Stomach (tissue), 9 donors: ENCODE data around the gene MISP. TPM values are rescaled to one million over a fixed set of nuclear protein-coding genes. Genes with fewer than 3 reads are reported as not detected.

Experiments
- DNase-seq, 2 donors: peaks; one replicate each; pipeline versions ENCODE4 v3.0.0 to v3.0.0-alpha.2; 2013 to 2019
- H3K27ac ChIP-seq, 5 donors: fragments of 200-600 bp in 4 of 5; sonication (generic) in 4 of 5; one replicate each; pipeline ENCODE4 v1.5.1; 2013 to 2019; ENCODE audit warnings: mild to moderate bottlenecking in 1 of 5, moderate library complexity in 1 of 5
- H3K27me3 ChIP-seq, 3 donors: fragments of 200-600 bp; sonication (generic); one replicate each; pipeline ENCODE4 v1.5.1; 2017 to 2019; ENCODE audit warnings: mixed run types in 1 of 3
- H3K36me3 ChIP-seq, 4 donors: fragments of 200-600 bp; sonication (generic); 1 replicate in 3 of 4; 2 replicates in 1 of 4; pipeline ENCODE4 v1.5.1; 2016 to 2019
- H3K4me1 ChIP-seq, 4 donors: fragments of 200-600 bp; sonication (generic); one replicate each; pipeline ENCODE4 v1.5.1; 2016 to 2019
- H3K4me3 ChIP-seq, 4 donors: fragments of 200-600 bp; sonication (generic) in 3 of 4; one replicate each; pipeline ENCODE4 v1.5.1; 2016 to 2019; ENCODE audit warnings: mild to moderate bottlenecking in 1 of 4
- H3K9me3 ChIP-seq, 4 donors: fragments of 200-600 bp; sonication (generic); one replicate each; pipeline ENCODE4 v1.5.1; 2016 to 2019
- CTCF ChIP-seq, 7 experiments: fragments of 450-650 bp in 4 of 7; fragments of 200-600 bp in 3 of 7; sonication (generic) in 3 of 7; IDR thresholded peaks; one replicate each; pipeline ENCODE4 v1.5.1; 2016 to 2019; ENCODE audit warnings: antibody characterized with exemption in 7 of 7, control low read depth in 2 of 7, mild to moderate bottlenecking in 1 of 7
- EP300 ChIP-seq: sonication (generic); formaldehyde crosslinking; IDR thresholded peaks from one replicate; pipeline ENCODE4 v1.6.1; 2017; ENCODE audit warnings: antibody characterized with exemption
- POLR2A ChIP-seq, 4 donors: fragments of 450-650 bp; IDR thresholded peaks; one replicate each; pipeline ENCODE4 v1.6.1; 2016; ENCODE audit warnings: antibody characterized with exemption in 4 of 4, control low read depth in 2 of 4, mild to moderate bottlenecking in 1 of 4, moderate library complexity in 1 of 4
- POLR2AphosphoS5 ChIP-seq, 3 donors: sonication (generic); formaldehyde crosslinking; IDR thresholded peaks; one replicate each; pipeline ENCODE4 v1.6.1; 2016; ENCODE audit warnings: antibody characterized with exemption in 3 of 3
- WGBS, 5 donors: extraction: QIAGEN DNeasy Blood & Tissue Kit in 3 of 5; methylation state at CpG; one replicate each; pipeline versions ENCODE4 v1.1.5 to v1.1.7; 2013 to 2018; 5-methylcytosine and 5-hydroxymethylcytosine counted together
- intact Hi-C: fragments of 100-400 bp; cut with DNase I; formaldehyde crosslinking; loops from one replicate; pipeline ENCODE4 v1.15.1; 2023; ENCODE audit warnings: low total_unique reads
- polyA plus RNA-seq, 3 donors: library from polyadenylated mRNA; stranded (reverse); fragments of 200-250 nt; gene quantifications; one replicate each; pipeline ENCODE4 v1.2.3, GENCODE V29; 2013
- total RNA-seq, 5 donors: library from RNA; depleted of rRNA; stranded (reverse); fragments of >200 nt; gene quantifications; one replicate each; pipeline versions ENCODE4 v1.1.0 to v1.2.3, GENCODE V29; 2014 to 2016
- donor health status: healthy with polysubstance abuse.
- donor health status: Bipolar disorder and iron deficiency.
- donor health status: healthy.

MISP gene
- total and polyA plus RNA-seq, 8 donors, result 2.1 to 149 (median 12.7) TPM

DNA sequence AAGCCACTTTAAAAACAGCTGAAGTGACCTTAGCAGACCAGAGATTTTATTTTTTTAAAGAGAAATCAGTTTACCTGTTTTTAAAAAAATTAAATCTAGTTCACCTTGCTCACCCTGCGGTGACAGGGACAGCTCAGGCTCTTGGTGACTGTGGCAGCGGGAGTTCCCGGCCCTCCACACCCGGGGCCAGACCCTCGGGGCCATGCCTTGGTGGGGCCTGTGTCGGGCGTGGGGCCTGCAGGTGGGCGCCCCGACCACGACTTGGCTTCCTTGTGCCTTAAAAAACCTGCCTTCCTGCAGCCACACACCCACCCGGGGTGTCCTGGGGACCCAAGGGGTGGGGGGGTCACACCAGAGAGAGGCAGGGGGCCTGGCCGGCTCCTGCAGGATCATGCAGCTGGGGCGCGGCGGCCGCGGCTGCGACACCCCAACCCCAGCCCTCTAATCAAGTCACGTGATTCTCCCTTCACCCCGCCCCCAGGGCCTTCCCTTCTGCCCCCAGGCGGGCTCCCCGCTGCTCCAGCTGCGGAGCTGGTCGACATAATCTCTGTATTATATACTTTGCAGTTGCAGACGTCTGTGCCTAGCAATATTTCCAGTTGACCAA, 60.1 kb downstream of the MISP start:
- no peak overlapping the region for H3K27ac ChIP-seq

GRCh38 chr19:811506-812048, 60.7 kb downstream of the MISP start:
- Histone ChIP-seq H3K27me3 (no peaks in the 10 kb centered on the region), H3K27ac (no peak overlapping the region), H3K9me3 (no peaks in the 10 kb centered on the region), H3K4me3 (no peak overlapping the region), H3K4me1 (peaks cover 0 to 6% (median 0%) of the 10 kb centered on the region in 4 donors), H3K36me3 (peaks cover 62 to 72% (median 70%) of the 10 kb centered on the region in 4 donors)
- intact Hi-C loops, result no loop called here
- 86 to 94% (median 91%) methylated on average over 20 of the region's 20 CpGs for WGBS, 5 donors
- TF ChIP-seq POLR2AphosphoS5 (IDR thresholded peaks at IDR 0.05), result no peak
- DNase-seq, result no peak

More for the DNA sequence above, 60.1 kb downstream of the MISP start:
- 78 to 82% (median 81%) methylated on average over 16 to 25 of the region's 25 CpGs for WGBS, 5 donors
- H3K27me3 ChIP-seq, result no peaks in the 10 kb centered on the region
- no peak overlapping the region for H3K4me3 ChIP-seq
- no peaks in the 10 kb centered on the region for H3K9me3 ChIP-seq
- no peak for DNase-seq
- TF ChIP-seq POLR2AphosphoS5 (IDR thresholded peaks at IDR 0.05) (no peak), POLR2A (IDR thresholded peaks at IDR 0.05) (no peak), EP300 (no peak), CTCF (IDR thresholded peaks at IDR 0.05) (no peak)
- peaks cover 68 to 78% (median 76%) of the 10 kb centered on the region in 4 donors for H3K36me3 ChIP-seq
- intact Hi-C loops, result no loop called here
- H3K4me1 ChIP-seq, result peaks cover 0 to 6% (median 0%) of the 10 kb centered on the region in 4 donors

DNA sequence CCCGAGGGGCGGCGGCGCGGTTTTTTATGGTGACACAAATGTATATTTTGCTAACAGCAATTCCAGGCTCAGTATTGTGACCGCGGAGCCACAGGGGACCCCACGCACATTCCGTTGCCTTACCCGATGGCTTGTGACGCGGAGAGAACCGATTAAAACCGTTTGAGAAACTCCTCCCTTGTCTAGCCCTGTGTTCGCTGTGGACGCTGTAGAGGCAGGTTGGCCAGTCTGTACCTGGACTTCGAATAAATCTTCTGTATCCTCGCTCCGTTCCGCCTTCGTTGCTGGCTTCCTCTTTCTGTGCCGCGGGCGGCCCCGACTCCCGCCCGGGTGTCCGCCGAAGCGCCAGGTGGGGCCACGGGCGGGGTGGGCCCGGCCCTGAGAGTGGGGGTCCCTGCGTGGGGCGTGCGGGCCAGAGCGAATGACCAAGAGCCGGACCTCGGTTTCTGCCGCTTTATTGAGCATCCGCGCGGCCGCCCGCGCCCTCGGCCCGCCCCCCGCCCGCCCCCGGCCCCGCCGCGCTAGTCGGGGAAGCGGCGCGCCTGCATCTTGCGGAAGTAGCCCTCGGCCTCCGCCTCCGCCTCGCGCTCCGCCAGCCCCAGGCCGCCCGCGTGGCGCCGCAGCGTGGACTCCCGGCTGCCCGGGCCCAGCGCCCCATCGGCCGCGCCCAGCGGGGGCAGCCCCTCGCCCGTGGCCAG, 61.3 kb downstream of the MISP start:
- Histone ChIP-seq H3K9me3 (no peaks in the 10 kb centered on the region), H3K4me1 (peaks cover 0 to 1% (median 0%) of the 10 kb centered on the region in 4 donors), H3K27ac (no peak overlapping the region), H3K36me3 (peaks cover 56 to 66% (median 64%) of the 10 kb centered on the region in 4 donors), H3K27me3 (no peaks in the 10 kb centered on the region), H3K4me3 (no peak overlapping the region)
- intact Hi-C loops, result no loop called here
- no peak for DNase-seq
- TF ChIP-seq POLR2AphosphoS5 (IDR thresholded peaks at IDR 0.05) (no peak), EP300 (no peak), POLR2A (IDR thresholded peaks at IDR 0.05) (no peak), CTCF (IDR thresholded peaks at IDR 0.05) (no peak)
- WGBS, 5 donors, result 88 to 94% (median 90%) methylated on average over 45 to 80 of the region's 80 CpGs

DNA sequence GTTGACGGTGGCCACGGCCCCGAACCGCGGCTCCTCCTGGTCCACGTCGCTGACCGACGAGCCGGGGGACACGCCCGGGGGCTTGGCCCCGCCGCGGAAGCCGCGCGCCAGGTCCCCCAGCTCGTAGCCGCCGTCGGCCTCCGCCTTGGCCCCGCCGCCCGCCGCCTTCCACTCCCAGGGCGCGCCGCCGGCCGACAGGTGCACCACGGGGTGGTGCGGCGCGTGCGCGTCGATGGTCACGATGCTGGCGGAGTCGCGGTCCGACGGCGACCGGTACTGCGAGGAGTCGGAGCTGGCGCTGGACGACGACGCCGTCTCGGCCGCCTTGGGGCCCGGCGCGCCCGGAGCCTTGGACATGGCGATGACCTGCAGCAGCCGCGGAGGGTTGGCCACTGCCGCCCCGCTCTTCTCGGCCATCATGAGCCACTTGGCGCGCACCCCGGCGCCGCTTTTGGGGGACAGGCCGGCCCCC, 61.9 kb downstream of the MISP start:
- H3K27me3 ChIP-seq, result no peaks in the 10 kb centered on the region
- TF ChIP-seq POLR2AphosphoS5 (IDR thresholded peaks at IDR 0.05), result no peak
- TF ChIP-seq POLR2A (IDR thresholded peaks at IDR 0.05), result no peak
- TF ChIP-seq EP300, result no peak
- TF ChIP-seq CTCF (IDR thresholded peaks at IDR 0.05), result no peak
- no peak overlapping the region for H3K27ac ChIP-seq
- H3K4me3 ChIP-seq, result no peak overlapping the region
- H3K36me3 ChIP-seq, result peaks cover 50 to 60% (median 58%) of the 10 kb centered on the region in 4 donors
- WGBS, 5 donors, result 89 to 95% (median 94%) methylated on average over 41 to 72 of the region's 72 CpGs
- H3K4me1 ChIP-seq, result no peaks in the 10 kb centered on the region
- intact Hi-C loops, result no loop called here
- H3K9me3 ChIP-seq, result no peaks in the 10 kb centered on the region
- DNase-seq, result no peak
